Neutrophil (primary cell): ENCODE data around the gene MAPK14.

Experiments used
- H3K27ac ChIP-seq: fragments of 200-600 bp; sonication (generic); 2 replicates; pipeline ENCODE4 v1.5.1; 2016; ENCODE audit warnings: mild to moderate bottlenecking, moderate library complexity
- H3K27me3 ChIP-seq: fragments of 200-600 bp; sonication (generic); 2 replicates; pipeline ENCODE4 v1.6.0; 2016; ENCODE audit warnings: mild to moderate bottlenecking
- H3K36me3 ChIP-seq: fragments of 200-600 bp; sonication (generic); 2 replicates; pipeline ENCODE4 v1.5.1; 2017
- H3K4me1 ChIP-seq, 2 experiments: fragments of 200-600 bp in 1 of 2; sonication (generic) in 1 of 2; 1 replicate in 1 of 2; 2 replicates in 1 of 2; pipeline versions ENCODE4 v1.5.1 to v1.6.1; 2013 to 2016; ENCODE audit warnings: low read depth in 1 of 2, low read length in 1 of 2, mild to moderate bottlenecking in 1 of 2, moderate library complexity in 1 of 2; ENCODE audit not compliant: control insufficient read depth in 1 of 2, insufficient read depth in 1 of 2
- H3K4me3 ChIP-seq, 2 experiments: fragments of 200-600 bp in 1 of 2; sonication (generic) in 1 of 2; 1 replicate in 1 of 2; 2 replicates in 1 of 2; pipeline ENCODE4 v1.5.1; 2013 to 2016; ENCODE audit warnings: low read depth in 1 of 2, low read length in 1 of 2, mild to moderate bottlenecking in 1 of 2, moderate library complexity in 1 of 2
- H3K9me3 ChIP-seq: fragments of 200-600 bp; sonication (generic); 2 replicates; pipeline ENCODE4 v1.5.1; 2016
- TF ChIP-seq, protein P1 (sequence below): fragments of 200-600 bp; sonication (generic); IDR thresholded peaks from 2 replicates; pipeline ENCODE4 v1.5.1; 2016; ENCODE audit warnings: antibody characterized with exemption

The MAPK14 gene

DNA sequence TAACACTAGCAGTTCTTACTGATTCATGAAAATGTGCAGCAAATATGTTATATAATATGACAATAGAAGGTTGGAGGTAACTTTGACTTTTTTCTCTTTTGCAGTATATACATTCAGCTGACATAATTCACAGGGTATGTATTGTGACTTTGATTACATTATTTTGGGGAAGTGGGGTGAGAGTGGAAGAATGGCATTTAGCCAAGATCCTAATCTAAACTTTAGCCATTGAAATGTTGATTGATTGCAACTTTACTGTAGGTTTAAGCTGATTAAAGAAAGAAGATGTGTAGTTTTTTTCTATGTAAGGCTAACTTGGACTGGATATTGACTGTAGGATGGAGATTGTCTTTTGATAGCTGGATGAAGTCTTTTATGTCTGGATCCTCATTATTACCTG, 46.0 kb downstream of the MAPK14 start:
- TF ChIP-seq, protein P1, sequence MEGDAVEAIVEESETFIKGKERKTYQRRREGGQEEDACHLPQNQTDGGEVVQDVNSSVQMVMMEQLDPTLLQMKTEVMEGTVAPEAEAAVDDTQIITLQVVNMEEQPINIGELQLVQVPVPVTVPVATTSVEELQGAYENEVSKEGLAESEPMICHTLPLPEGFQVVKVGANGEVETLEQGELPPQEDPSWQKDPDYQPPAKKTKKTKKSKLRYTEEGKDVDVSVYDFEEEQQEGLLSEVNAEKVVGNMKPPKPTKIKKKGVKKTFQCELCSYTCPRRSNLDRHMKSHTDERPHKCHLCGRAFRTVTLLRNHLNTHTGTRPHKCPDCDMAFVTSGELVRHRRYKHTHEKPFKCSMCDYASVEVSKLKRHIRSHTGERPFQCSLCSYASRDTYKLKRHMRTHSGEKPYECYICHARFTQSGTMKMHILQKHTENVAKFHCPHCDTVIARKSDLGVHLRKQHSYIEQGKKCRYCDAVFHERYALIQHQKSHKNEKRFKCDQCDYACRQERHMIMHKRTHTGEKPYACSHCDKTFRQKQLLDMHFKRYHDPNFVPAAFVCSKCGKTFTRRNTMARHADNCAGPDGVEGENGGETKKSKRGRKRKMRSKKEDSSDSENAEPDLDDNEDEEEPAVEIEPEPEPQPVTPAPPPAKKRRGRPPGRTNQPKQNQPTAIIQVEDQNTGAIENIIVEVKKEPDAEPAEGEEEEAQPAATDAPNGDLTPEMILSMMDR, result no peak
- H3K36me3 ChIP-seq, result peaks cover 52% of the 10 kb centered on the region

DNA sequence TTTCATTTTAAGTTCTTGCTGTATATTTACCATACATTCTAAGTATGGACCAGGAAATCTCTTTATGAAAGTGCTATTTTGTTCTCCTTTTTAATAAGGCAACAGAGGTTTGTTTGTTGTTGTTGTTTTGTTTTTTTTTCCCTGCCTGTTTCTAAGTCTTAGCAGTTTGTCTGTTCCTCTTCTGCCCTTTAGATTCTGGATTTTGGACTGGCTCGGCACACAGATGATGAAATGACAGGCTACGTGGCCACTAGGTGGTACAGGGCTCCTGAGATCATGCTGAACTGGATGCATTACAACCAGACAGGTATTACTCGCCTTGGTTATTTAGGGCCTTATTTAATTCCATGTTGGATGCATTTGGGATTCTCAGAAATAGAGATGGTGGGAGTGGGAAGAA, 48.0 kb downstream of the MAPK14 start:
- TF ChIP-seq, protein P1, result no peak
- H3K36me3 ChIP-seq, result peaks cover 72% of the 10 kb centered on the region
- peaks cover 4 to 5% of the 10 kb centered on the region in 2 experiments for H3K4me1 ChIP-seq
- H3K9me3 ChIP-seq, result no peaks in the 10 kb centered on the region
- peak overlapping the region; percentile 69 for H3K27ac ChIP-seq
- no peaks in the 10 kb centered on the region for H3K27me3 ChIP-seq
- H3K4me3 ChIP-seq, result no peak overlapping the region

More for the DNA sequence above, 46.0 kb downstream of the MAPK14 start:
- no peaks in the 10 kb centered on the region for H3K27me3 ChIP-seq
- H3K4me1 ChIP-seq, result peaks cover 15 to 16% of the 10 kb centered on the region in 2 experiments
- no peaks in the 10 kb centered on the region for H3K9me3 ChIP-seq
- H3K27ac ChIP-seq, result peak overlapping the region; percentile 54
- H3K4me3 ChIP-seq, result no peak overlapping the region

DNA sequence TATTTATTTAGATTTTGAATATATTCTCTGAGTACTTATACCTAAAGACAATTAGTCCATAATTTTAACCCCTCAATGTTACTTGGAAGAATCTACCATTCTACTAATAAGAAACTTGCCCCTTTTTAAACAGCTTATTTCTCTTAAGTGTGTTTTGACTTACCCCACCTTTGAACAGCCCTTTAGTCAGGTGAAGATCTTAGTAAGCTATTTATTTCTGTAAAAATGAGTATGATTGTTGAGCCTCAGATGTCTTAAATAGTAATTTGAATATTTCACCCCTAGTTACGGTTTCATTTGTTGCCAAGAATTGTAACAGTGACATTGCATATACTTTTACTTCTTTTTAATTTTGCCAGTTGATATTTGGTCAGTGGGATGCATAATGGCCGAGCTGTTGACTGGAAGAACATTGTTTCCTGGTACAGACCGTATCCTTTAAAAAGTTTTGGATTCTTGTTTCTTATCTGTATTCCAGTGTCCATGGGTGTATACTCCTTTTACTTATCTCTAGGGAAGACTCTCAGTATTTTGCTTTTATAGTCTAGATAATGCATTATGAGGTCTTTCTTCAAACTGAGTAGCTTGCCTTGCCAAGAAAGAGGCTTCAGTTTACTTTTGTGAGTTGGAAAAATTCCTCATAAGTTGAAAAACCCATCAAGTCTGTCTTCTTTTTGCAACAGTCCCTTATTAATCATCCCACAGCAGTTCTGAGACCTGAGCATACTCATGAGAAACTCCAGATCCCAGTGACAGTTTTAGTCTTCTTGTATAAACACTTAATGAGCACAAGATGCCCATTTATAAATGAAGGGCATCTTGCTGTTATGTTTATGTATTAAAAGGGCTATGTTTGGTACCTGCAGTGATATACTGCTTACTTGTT, 48.8 kb downstream of the MAPK14 start:
- H3K9me3 ChIP-seq, result no peaks in the 10 kb centered on the region
- H3K27ac ChIP-seq, result peak overlapping the region; percentile 69
- H3K4me1 ChIP-seq, result peaks cover 4 to 5% of the 10 kb centered on the region in 2 experiments
- no peak overlapping the region for H3K4me3 ChIP-seq
- H3K27me3 ChIP-seq, result no peaks in the 10 kb centered on the region
- H3K36me3 ChIP-seq, result peaks cover 80% of the 10 kb centered on the region
- TF ChIP-seq, protein P1, result no peak

DNA sequence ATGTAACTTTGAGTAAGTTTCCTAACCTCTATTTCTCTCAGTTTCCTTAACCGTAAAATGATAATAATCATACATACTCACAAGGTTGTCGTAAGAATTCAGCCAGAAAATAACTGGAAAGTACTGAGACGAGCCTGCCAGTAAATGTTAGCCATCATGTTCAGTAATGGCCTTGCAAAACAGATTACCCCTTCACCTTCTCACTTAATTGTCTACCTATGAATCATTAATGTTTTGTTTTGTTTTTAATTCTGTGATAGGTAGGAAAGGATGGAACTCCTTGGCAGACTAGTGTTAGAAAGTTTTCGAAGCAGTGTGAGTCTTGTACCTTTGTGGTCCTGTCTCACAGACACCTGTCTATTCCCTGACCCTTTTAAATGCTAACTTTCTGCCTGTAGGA, 50.6 kb downstream of the MAPK14 start:
- H3K36me3 ChIP-seq, result peaks cover 89% of the 10 kb centered on the region
- peaks cover 0 to under 1% of the 10 kb centered on the region in 2 experiments for H3K4me1 ChIP-seq
- no peak overlapping the region for H3K4me3 ChIP-seq
- TF ChIP-seq, protein P1, result no peak
- no peaks in the 10 kb centered on the region for H3K27me3 ChIP-seq
- no peaks in the 10 kb centered on the region for H3K9me3 ChIP-seq
- H3K27ac ChIP-seq, result peak overlapping the region; percentile 69

DNA sequence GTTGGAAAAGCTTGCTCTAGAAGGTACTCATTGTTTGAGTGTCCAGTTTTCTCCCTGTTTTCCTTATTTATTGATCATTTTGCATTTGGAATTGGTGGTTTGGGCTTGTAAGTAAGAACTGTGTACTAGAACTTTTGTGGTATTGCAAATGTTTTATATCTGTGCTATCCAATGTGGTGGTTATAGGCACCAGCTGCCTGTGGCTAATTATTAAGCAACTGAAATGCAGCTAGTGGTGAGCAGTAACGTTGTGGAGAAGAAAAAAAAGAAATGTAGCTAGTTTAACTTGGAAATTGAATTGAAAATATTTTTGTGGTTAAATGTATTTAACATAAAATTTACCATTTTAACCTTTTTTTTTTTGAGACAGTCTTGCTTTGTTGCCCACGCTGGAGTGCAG, 52.0 kb downstream of the MAPK14 start:
- TF ChIP-seq, protein P1, result no peak
- H3K27ac ChIP-seq, result peak overlapping the region; percentile 1
- H3K9me3 ChIP-seq, result no peaks in the 10 kb centered on the region
- peaks cover 89% of the 10 kb centered on the region for H3K36me3 ChIP-seq
- no peaks in the 10 kb centered on the region for H3K4me1 ChIP-seq
- H3K27me3 ChIP-seq, result no peaks in the 10 kb centered on the region
- no peak overlapping the region for H3K4me3 ChIP-seq
